Vagina (tissue), 2 donors: ENCODE results near the gene MAPK8IP2.

Source experiments
- POLR2A ChIP-seq, 2 donors: fragments of 450-650 bp; IDR thresholded peaks; one replicate each; pipeline ENCODE4 v1.6.1; 2017; ENCODE audit warnings: antibody characterized with exemption in 2 of 2, mild to moderate bottlenecking in 2 of 2, moderate library complexity in 2 of 2
- TF ChIP-seq, protein P1 (sequence below), 3 experiments: fragments of 450-650 bp in 2 of 3; fragments of 200-600 bp in 1 of 3; sonication (generic) in 1 of 3; IDR thresholded peaks; one replicate each; pipeline ENCODE4 v1.5.1; 2017 to 2019; ENCODE audit warnings: antibody characterized with exemption in 3 of 3, mild to moderate bottlenecking in 2 of 3, moderate library complexity in 2 of 3

DNA sequence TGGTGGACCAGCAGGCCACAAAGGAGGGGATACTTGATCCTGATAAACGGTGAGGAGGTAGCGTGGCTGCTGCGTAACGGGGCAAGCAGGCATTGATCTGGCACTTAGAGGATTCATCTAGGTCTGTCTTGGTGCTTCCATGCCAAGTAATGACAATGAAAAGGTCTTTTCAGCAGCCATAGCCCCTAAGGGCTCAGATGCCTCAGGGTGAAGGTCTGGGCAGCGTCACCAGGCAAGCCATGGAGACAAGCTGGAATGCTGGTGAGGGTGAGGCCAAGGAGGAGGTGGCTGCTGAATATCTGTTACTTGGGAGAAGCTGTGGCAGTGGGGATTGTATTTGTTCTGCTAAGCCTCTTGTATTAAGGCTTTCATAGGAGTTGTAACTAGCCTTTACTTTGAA, 13.2 kb upstream of the MAPK8IP2 start:
- TF ChIP-seq, protein P1, sequence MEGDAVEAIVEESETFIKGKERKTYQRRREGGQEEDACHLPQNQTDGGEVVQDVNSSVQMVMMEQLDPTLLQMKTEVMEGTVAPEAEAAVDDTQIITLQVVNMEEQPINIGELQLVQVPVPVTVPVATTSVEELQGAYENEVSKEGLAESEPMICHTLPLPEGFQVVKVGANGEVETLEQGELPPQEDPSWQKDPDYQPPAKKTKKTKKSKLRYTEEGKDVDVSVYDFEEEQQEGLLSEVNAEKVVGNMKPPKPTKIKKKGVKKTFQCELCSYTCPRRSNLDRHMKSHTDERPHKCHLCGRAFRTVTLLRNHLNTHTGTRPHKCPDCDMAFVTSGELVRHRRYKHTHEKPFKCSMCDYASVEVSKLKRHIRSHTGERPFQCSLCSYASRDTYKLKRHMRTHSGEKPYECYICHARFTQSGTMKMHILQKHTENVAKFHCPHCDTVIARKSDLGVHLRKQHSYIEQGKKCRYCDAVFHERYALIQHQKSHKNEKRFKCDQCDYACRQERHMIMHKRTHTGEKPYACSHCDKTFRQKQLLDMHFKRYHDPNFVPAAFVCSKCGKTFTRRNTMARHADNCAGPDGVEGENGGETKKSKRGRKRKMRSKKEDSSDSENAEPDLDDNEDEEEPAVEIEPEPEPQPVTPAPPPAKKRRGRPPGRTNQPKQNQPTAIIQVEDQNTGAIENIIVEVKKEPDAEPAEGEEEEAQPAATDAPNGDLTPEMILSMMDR (IDR thresholded peaks at IDR 0.05): no peak
- TF ChIP-seq POLR2A (IDR thresholded peaks at IDR 0.05): no peak
